ENCODE data around the gene U2SURP.
A peak's percentile ranks its signal among the peaks of the same experiment; 100 is the strongest.

Gene U2SURP

DNA sequence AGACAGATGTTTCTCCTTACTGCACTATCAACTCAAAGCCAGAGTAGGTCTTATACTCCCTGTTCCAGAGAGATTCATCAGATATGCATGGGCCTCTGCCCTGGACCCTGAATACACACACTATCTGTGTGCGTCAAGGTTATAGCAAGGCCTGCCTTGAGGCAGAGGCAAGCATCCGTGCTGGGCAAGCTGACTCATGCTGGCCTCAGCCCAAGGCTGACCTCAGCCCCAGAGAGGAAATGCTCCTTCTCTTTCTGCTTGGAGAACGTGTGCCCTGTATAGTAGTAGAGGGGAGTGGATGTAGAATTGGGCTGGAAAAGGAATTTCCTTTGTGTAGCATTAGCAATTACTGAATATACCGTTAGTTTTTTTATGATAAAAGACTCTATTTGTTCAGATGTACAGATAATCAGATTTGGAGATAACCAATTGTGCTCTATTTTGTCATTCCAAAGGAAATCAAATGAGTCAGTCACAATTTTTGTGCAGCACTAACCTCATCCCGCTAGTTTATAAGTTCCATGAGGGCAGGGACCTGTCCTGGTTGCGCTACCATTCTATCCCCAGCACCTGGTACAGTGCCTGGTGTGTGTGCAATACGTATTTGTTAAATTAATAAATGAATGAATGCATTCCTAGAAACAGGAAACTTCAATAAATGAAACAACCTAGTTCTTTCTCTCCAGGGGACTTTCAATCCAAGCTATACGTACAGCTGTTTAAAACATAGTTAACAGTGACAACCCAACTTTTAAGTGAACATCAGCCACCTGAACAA lies 24.6 kb upstream of the U2SURP start:
- TF ChIP-seq GABPA (IDR thresholded peaks at IDR 0.05; ENCODE audit: low read depth) (no peak), SPI1 (IDR thresholded peaks at IDR 0.05; ENCODE audit: borderline replicate concordance, low read depth) (peak; percentile 13; the same call in 1 of the 2 replicates)
- H3K4me3 ChIP-seq (replicated peaks; ENCODE audit: insufficient read depth, low read length): no peak overlapping the region
- H3K27ac ChIP-seq (replicated peaks): no peak overlapping the region
- peak in 1 of 2 experiments; percentile 26 for DNase-seq (ENCODE audit: low read depth in 1 of 2, low spot score in 1 of 2)
- H3K27me3 ChIP-seq (ENCODE audit: insufficient read depth, poor library complexity, severe bottlenecking): no peaks in the 10 kb centered on the region

DNA sequence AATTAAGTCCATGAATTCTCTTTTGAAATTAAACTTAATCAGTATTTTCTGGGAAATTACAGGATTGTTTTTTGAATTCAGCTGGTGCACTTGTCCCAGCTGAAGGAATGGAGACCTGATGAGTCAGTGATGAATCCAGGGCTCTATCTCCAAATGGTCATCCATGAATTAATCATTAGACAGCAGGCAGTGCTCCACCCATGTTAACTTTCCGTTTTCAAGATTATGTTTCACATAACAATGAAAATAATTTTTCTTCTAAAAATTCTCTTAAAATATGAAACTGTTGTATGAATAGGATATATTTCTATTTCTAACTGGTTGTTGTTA lies 24.0 kb upstream of the U2SURP start:
- TF ChIP-seq GABPA (IDR thresholded peaks at IDR 0.05; ENCODE audit: low read depth): no peak
- TF ChIP-seq, protein P1, sequence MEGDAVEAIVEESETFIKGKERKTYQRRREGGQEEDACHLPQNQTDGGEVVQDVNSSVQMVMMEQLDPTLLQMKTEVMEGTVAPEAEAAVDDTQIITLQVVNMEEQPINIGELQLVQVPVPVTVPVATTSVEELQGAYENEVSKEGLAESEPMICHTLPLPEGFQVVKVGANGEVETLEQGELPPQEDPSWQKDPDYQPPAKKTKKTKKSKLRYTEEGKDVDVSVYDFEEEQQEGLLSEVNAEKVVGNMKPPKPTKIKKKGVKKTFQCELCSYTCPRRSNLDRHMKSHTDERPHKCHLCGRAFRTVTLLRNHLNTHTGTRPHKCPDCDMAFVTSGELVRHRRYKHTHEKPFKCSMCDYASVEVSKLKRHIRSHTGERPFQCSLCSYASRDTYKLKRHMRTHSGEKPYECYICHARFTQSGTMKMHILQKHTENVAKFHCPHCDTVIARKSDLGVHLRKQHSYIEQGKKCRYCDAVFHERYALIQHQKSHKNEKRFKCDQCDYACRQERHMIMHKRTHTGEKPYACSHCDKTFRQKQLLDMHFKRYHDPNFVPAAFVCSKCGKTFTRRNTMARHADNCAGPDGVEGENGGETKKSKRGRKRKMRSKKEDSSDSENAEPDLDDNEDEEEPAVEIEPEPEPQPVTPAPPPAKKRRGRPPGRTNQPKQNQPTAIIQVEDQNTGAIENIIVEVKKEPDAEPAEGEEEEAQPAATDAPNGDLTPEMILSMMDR (IDR thresholded peaks at IDR 0.05; ENCODE audit: insufficient read depth, low read length): no peak
- TF ChIP-seq, protein P2, sequence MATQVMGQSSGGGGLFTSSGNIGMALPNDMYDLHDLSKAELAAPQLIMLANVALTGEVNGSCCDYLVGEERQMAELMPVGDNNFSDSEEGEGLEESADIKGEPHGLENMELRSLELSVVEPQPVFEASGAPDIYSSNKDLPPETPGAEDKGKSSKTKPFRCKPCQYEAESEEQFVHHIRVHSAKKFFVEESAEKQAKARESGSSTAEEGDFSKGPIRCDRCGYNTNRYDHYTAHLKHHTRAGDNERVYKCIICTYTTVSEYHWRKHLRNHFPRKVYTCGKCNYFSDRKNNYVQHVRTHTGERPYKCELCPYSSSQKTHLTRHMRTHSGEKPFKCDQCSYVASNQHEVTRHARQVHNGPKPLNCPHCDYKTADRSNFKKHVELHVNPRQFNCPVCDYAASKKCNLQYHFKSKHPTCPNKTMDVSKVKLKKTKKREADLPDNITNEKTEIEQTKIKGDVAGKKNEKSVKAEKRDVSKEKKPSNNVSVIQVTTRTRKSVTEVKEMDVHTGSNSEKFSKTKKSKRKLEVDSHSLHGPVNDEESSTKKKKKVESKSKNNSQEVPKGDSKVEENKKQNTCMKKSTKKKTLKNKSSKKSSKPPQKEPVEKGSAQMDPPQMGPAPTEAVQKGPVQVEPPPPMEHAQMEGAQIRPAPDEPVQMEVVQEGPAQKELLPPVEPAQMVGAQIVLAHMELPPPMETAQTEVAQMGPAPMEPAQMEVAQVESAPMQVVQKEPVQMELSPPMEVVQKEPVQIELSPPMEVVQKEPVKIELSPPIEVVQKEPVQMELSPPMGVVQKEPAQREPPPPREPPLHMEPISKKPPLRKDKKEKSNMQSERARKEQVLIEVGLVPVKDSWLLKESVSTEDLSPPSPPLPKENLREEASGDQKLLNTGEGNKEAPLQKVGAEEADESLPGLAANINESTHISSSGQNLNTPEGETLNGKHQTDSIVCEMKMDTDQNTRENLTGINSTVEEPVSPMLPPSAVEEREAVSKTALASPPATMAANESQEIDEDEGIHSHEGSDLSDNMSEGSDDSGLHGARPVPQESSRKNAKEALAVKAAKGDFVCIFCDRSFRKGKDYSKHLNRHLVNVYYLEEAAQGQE (IDR thresholded peaks at IDR 0.05; ENCODE audit: insufficient replicate concordance, low read depth): no peak
- TF ChIP-seq POLR2AphosphoS5 (IDR thresholded peaks at IDR 0.05; ENCODE audit: low read depth): no peak
- TF ChIP-seq SPI1 (IDR thresholded peaks at IDR 0.05; ENCODE audit: borderline replicate concordance, low read depth): no peak
- Histone ChIP-seq H3K4me3 (replicated peaks; ENCODE audit: insufficient read depth, low read length) (no peak overlapping the region), H3K27me3 (ENCODE audit: insufficient read depth, poor library complexity, severe bottlenecking) (no peaks in the 10 kb centered on the region), H3K27ac (replicated peaks) (no peak overlapping the region)
- DNase-seq (ENCODE audit: low read depth in 1 of 2, low spot score in 1 of 2): no peak

DNA sequence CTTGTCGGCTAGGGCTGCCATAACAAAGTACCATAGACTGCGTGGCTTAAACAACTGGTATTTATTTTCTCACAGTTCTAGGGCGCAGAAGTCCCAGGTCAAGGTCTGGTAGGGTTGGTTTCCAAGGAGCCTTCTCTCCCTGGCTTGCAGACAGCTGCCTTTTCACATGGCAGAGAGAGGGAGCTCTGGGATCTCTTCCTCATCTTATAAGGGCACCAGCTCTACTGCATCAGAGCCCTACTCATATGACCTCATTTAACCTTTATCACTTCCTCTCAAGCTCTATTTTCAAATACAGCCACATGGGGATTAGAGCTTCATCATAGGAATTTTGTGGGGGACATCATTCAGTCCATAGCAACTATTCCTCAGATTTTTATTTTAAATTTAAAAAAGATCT lies 20.3 kb upstream of the U2SURP start:
- TF ChIP-seq, protein P1 (IDR thresholded peaks at IDR 0.05; ENCODE audit: insufficient read depth, low read length): no peak
- TF ChIP-seq GABPA (IDR thresholded peaks at IDR 0.05; ENCODE audit: low read depth) (no peak), SPI1 (IDR thresholded peaks at IDR 0.05; ENCODE audit: borderline replicate concordance, low read depth) (peak; percentile 70)
- Histone ChIP-seq H3K4me3 (replicated peaks; ENCODE audit: insufficient read depth, low read length) (no peak overlapping the region), H3K27me3 (ENCODE audit: insufficient read depth, poor library complexity, severe bottlenecking) (no peaks in the 10 kb centered on the region), H3K27ac (replicated peaks) (no peak overlapping the region)
- DNase-seq (ENCODE audit: low read depth in 1 of 2, low spot score in 1 of 2): peak in 1 of 2 experiments; percentile 18

DNA sequence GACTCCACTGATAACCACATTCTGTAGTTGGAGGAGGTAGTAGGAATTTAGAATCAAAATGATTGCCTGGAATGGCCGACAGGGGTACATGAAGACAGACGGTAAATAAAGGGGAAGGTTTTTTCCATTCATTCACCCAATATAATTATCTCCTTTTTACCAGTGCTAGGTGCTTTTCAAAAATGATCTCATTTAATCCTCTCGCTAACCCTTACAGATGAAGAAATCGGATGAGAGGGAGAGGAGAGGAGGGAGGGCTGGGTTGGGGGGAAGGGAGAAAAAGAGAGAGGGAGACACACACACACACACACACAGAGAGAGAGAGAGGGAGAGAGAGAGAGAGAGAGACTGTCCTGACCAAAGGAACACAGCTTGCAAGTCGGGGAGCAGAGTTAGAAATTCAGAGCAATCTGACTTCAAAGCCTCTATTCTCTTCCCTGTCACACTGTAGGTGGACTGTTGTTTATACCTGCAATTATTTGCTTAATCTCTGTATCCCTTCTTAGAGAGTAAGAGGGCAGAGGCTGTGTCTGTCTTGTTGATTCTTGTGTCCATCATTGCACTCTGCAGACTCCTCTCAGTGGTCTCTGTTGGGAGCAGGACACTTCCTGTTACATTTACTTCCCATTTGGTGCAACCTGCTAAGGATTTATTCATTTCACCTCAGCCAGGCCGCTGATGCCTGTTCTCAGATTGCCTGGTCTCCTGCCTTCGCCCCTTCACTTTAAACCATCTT lies 19.2 kb upstream of the U2SURP start:
- H3K27me3 ChIP-seq (ENCODE audit: insufficient read depth, poor library complexity, severe bottlenecking): no peaks in the 10 kb centered on the region
- no peak for DNase-seq (ENCODE audit: low read depth in 1 of 2, low spot score in 1 of 2)
- H3K27ac ChIP-seq (replicated peaks): no peak overlapping the region

More for the DNA sequence above, 19.2 kb upstream of the U2SURP start:
- TF ChIP-seq, protein P2 (IDR thresholded peaks at IDR 0.05; ENCODE audit: insufficient replicate concordance, low read depth): no peak
- TF ChIP-seq, protein P1 (IDR thresholded peaks at IDR 0.05; ENCODE audit: insufficient read depth, low read length): no peak
- TF ChIP-seq GABPA (IDR thresholded peaks at IDR 0.05; ENCODE audit: low read depth) (no peak), SPI1 (IDR thresholded peaks at IDR 0.05; ENCODE audit: borderline replicate concordance, low read depth) (no peak; the same call in 1 of the 2 replicates)
- no peak overlapping the region for H3K4me3 ChIP-seq (replicated peaks; ENCODE audit: insufficient read depth, low read length)
